IMR-90 (cell line): Measurements from ENCODE around the gene GFRA4. TPM values are rescaled to one million over a fixed set of nuclear protein-coding genes. Genes with fewer than 3 reads are reported as not detected.

ENCODE experiments used
- ATAC-seq: fragments of 200-7000 bp; cut with Tn5 transposase; 2 replicates; pipeline ENCODE4 v1.9.1; 2020; ENCODE audit warnings: low read depth, mild to moderate bottlenecking, moderate library complexity
- BruUV-seq: library from RNA; stranded (reverse); fragments of 400-500 nt; replicated peaks from 2 replicates; lab custom pipeline; 2021; lab: Mats Ljungman, UMichigan
- CTCF ChIA-PET: fragments of 300-600 bp; formaldehyde crosslinking; extraction: SDS; loops from one replicate; lab custom pipeline; 2021; ENCODE audit warnings: antibody characterized with exemption; lab: Yijun Ruan, JAX
- POLR2A ChIA-PET: fragments of 300-600 bp; sonication (Branson Sonifier 250); formaldehyde crosslinking; loops from one replicate; lab custom pipeline; 2022; ENCODE audit warnings: antibody characterized with exemption; ENCODE audit not compliant: unreplicated experiment; lab: Charles Lee
- DNase-seq: peaks from one replicate; pipeline ENCODE4 v3.0.0; 2013
- H2AFZ ChIP-seq: replicated peaks from 2 replicates; pipeline ENCODE3; 2013; ENCODE audit warnings: low read length, mild to moderate bottlenecking; ENCODE audit not compliant: poor library complexity
- H2AK5ac ChIP-seq: 2 replicates; pipeline ENCODE4 v1.6.1; 2013; ENCODE audit warnings: low read depth, low read length, inconsistent platforms
- H2AK9ac ChIP-seq: replicated peaks from 2 replicates; pipeline ENCODE3; 2013; ENCODE audit warnings: mild to moderate bottlenecking, low read depth, low read length, moderate library complexity; ENCODE audit not compliant: poor library complexity
- H2BK120ac ChIP-seq: 2 replicates; pipeline ENCODE4 v1.6.1; 2013; ENCODE audit warnings: low read depth, low read length, inconsistent platforms
- H2BK15ac ChIP-seq: 3 replicates; pipeline ENCODE4 v1.6.1; 2013; ENCODE audit warnings: low read depth, low read length, inconsistent platforms
- H2BK20ac ChIP-seq: 2 replicates; pipeline ENCODE4 v1.6.1; 2013; ENCODE audit warnings: low read depth, mild to moderate bottlenecking, inconsistent platforms, low read length, moderate library complexity
- H2BK5ac ChIP-seq: 2 replicates; pipeline ENCODE4 v1.6.1; 2013; ENCODE audit warnings: mild to moderate bottlenecking, low read depth, low read length, inconsistent platforms; ENCODE audit not compliant: poor library complexity, severe bottlenecking
- H3K14ac ChIP-seq: replicated peaks from 2 replicates; pipeline ENCODE4 v1.6.1; 2013; ENCODE audit warnings: low read depth, low read length, inconsistent platforms
- H3K18ac ChIP-seq: 2 replicates; pipeline ENCODE4 v1.6.1; 2013; ENCODE audit warnings: low read depth, low read length, control low read depth
- H3K23ac ChIP-seq: 2 replicates; pipeline ENCODE4 v1.6.1; 2013; ENCODE audit warnings: low read depth, low read length, inconsistent platforms
- H3K27ac ChIP-seq: 2 replicates; pipeline ENCODE4 v1.5.1; 2013; ENCODE audit warnings: mild to moderate bottlenecking, control low read depth, low read length; ENCODE audit not compliant: insufficient read depth
- H3K27me3 ChIP-seq: 2 replicates; pipeline ENCODE4 v1.6.1; 2013; ENCODE audit warnings: low read length; ENCODE audit not compliant: control insufficient read depth, insufficient read depth
- H3K36me3 ChIP-seq: 2 replicates; pipeline ENCODE4 v1.6.1; 2013; ENCODE audit warnings: low read length, mixed read lengths; ENCODE audit not compliant: control insufficient read depth, insufficient read depth
- H3K4ac ChIP-seq: 2 replicates; pipeline ENCODE4 v1.6.1; 2013; ENCODE audit warnings: low read depth, low read length, inconsistent platforms
- H3K4me1 ChIP-seq: 2 replicates; pipeline ENCODE4 v1.6.1; 2013; ENCODE audit warnings: low read length, mixed read lengths; ENCODE audit not compliant: control insufficient read depth, insufficient read depth
- H3K4me2 ChIP-seq: 2 replicates; pipeline ENCODE4 v1.6.1; 2013; ENCODE audit warnings: low read depth, mild to moderate bottlenecking, control low read depth, low read length, moderate library complexity
- H3K4me3 ChIP-seq: 2 replicates; pipeline ENCODE4 v1.5.1; 2013; ENCODE audit warnings: low read depth, mild to moderate bottlenecking, control low read depth, low read length, moderate library complexity; ENCODE audit not compliant: insufficient read depth
- H3K56ac ChIP-seq: 2 replicates; pipeline ENCODE4 v1.6.1; 2013; ENCODE audit warnings: low read length, inconsistent platforms; ENCODE audit not compliant: insufficient read depth; ENCODE audit errors: extremely low read depth
- H3K79me1 ChIP-seq, 2 experiments: 2 replicates each; pipeline ENCODE4 v1.6.1; 2013; ENCODE audit warnings: low read length in 2 of 2, inconsistent platforms in 1 of 2, low read depth in 1 of 2
- H3K9ac ChIP-seq: 2 replicates; pipeline ENCODE4 v1.6.1; 2013; ENCODE audit warnings: low read depth, low read length, control low read depth
- H3K9me1 ChIP-seq: 2 replicates; pipeline ENCODE4 v1.6.1; 2013; ENCODE audit warnings: low read length, inconsistent platforms; ENCODE audit not compliant: insufficient read depth
- H3K9me3 ChIP-seq: 2 replicates; pipeline ENCODE4 v1.6.1; 2013; ENCODE audit warnings: low read length; ENCODE audit not compliant: control insufficient read depth, insufficient read depth
- H4K20me1 ChIP-seq: 2 replicates; pipeline ENCODE4 v1.6.1; 2013; ENCODE audit warnings: low read length, inconsistent platforms; ENCODE audit not compliant: insufficient read depth
- H4K5ac ChIP-seq: 2 replicates; pipeline ENCODE4 v1.6.1; 2013; ENCODE audit warnings: mild to moderate bottlenecking, low read depth, low read length, control low read depth
- H4K8ac ChIP-seq, 2 experiments: 2 replicates each; pipeline ENCODE4 v1.6.1; 2013; ENCODE audit warnings: low read depth in 2 of 2, low read length in 2 of 2, control low read depth in 1 of 2, inconsistent platforms in 1 of 2
- H4K91ac ChIP-seq: 2 replicates; pipeline ENCODE4 v1.6.1; 2013; ENCODE audit warnings: low read depth, low read length, inconsistent platforms; ENCODE audit not compliant: insufficient read depth
- BHLHE40 ChIP-seq: fragments of 150-350 bp; IDR thresholded peaks from 2 replicates; pipeline ENCODE4 v1.6.1; 2016; ENCODE audit warnings: mild to moderate bottlenecking, low read depth, low read length
- CEBPB ChIP-seq: IDR thresholded peaks from 2 replicates; pipeline ENCODE4 v1.6.1; 2012; ENCODE audit warnings: low read depth, low read length, improper control_type of control experiment
- CHD1 ChIP-seq: IDR thresholded peaks from 2 replicates; pipeline ENCODE4 v1.6.1; 2012; ENCODE audit warnings: low read depth, low read length, improper control_type of control experiment
- ELK1 ChIP-seq: fragments of 150-350 bp; IDR thresholded peaks from 2 replicates; pipeline ENCODE4 v1.6.1; 2016; ENCODE audit warnings: low read depth, mild to moderate bottlenecking, low read length, moderate library complexity, borderline replicate concordance
- MAZ ChIP-seq: IDR thresholded peaks from 2 replicates; pipeline ENCODE4 v1.6.1; 2012; ENCODE audit warnings: low read depth, mild to moderate bottlenecking, low read length, improper control_type of control experiment, moderate library complexity, borderline replicate concordance
- MXI1 ChIP-seq: IDR thresholded peaks from 2 replicates; pipeline ENCODE4 v1.6.1; 2012; ENCODE audit warnings: low read depth, mild to moderate bottlenecking, low read length, moderate library complexity, borderline replicate concordance
- NFE2L2 ChIP-seq: fragments of 150-350 bp; IDR thresholded peaks from 2 replicates; pipeline ENCODE4 v1.6.1; 2016; ENCODE audit warnings: low read depth, mild to moderate bottlenecking, low read length
- POLR2A ChIP-seq: IDR thresholded peaks from 2 replicates; pipeline ENCODE4 v1.6.1; 2012; ENCODE audit warnings: mild to moderate bottlenecking, low read depth, low read length
- RAD21 ChIP-seq: IDR thresholded peaks from 2 replicates; pipeline ENCODE4 v1.6.1; 2012; ENCODE audit warnings: low read length, improper control_type of control experiment
- RCOR1 ChIP-seq: IDR thresholded peaks from 2 replicates; pipeline ENCODE4 v1.6.1; 2012; ENCODE audit warnings: mild to moderate bottlenecking, low read length, improper control_type of control experiment; ENCODE audit not compliant: insufficient replicate concordance
- RFX5 ChIP-seq: IDR thresholded peaks from 2 replicates; pipeline ENCODE4 v1.8.0; 2012; ENCODE audit warnings: low read depth, mild to moderate bottlenecking, low read length, moderate library complexity
- USF2 ChIP-seq: fragments of 150-350 bp; IDR thresholded peaks from 2 replicates; pipeline ENCODE4 v1.6.1; 2017; ENCODE audit warnings: mild to moderate bottlenecking, antibody characterized with exemption, low read length, low read depth
- WGBS, 2 experiments: methylation state at CpG; one replicate each; pipeline versions ENCODE4 v1.1.5 to v1.1.7; 2013; ENCODE audit warnings: missing lambda C conversion rate in 2 of 2; ENCODE audit not compliant: insufficient read length in 1 of 2; ENCODE audit errors: extremely low coverage in 2 of 2; 5-methylcytosine and 5-hydroxymethylcytosine counted together
- dilution Hi-C: fragments of 300-500 bp; cut with HindIII; formaldehyde crosslinking; loops from one replicate; pipeline ENCODE4 v1.14.3; 2018; ENCODE audit warnings: low sequenced_read_pairs; ENCODE audit not compliant: unreplicated experiment
- in situ Hi-C: fragments of 300-500 bp; cut with MboI; formaldehyde crosslinking; loops from 3 replicates; pipeline ENCODE4 v1.14.3; 2019; ENCODE audit warnings: low sequenced_read_pairs, inconsistent platforms, mixed read lengths
- intact Hi-C: fragments of 100-400 bp; cut with micrococcal nuclease; formaldehyde crosslinking; loops from 2 replicates; pipeline ENCODE4 v1.10.0; 2022
- polyA plus RNA-seq, 3 experiments: library from polyadenylated mRNA; depleted of rRNA; stranded (reverse); fragments of >200 nt; gene quantifications; 2 replicates each; pipeline ENCODE4 v1.2.3, GENCODE V29; 2012; ENCODE audit warnings: low replicate concordance in 1 of 3
- total RNA-seq: library from RNA; depleted of rRNA; stranded (reverse); fragments of >200 nt; gene quantifications from 2 replicates; pipeline ENCODE4 v1.2.3, GENCODE V29; 2012

The GFRA4 gene
- total and polyA plus RNA-seq, 2 of the 4 experiments (the other 2 are of a cell fraction): not detected

GRCh38 chr20:3628502-3629314 lies 34.5 kb downstream of the GFRA4 start:
- dilution Hi-C loops (no loop called here), intact Hi-C loops (no loop called here), in situ Hi-C loops (no loop called here)
- Histone ChIP-seq H4K20me1 (no peaks in the 10 kb centered on the region), H2AK9ac (no peak overlapping the region), H3K9me1 (peaks cover 2% of the 10 kb centered on the region), H3K9ac (no peak overlapping the region), H4K8ac (no peak overlapping the region), H2BK120ac (no peak overlapping the region), H4K5ac (no peak overlapping the region), H3K4ac (no peak overlapping the region), H3K4me1 (no peaks in the 10 kb centered on the region), H4K91ac (no peak overlapping the region), H3K23ac (no peak overlapping the region), H3K56ac (no peak overlapping the region), H2AK5ac (no peak overlapping the region), H3K4me2 (no peak overlapping the region), H2BK15ac (no peak overlapping the region), H3K4me3 (no peak overlapping the region), H2AFZ (no peak overlapping the region), H3K27me3 (no peaks in the 10 kb centered on the region), H3K14ac (no peak overlapping the region), H3K27ac (no peak overlapping the region), H3K9me3 (no peaks in the 10 kb centered on the region), H3K18ac (no peak overlapping the region), H3K79me1 (no peaks in the 10 kb centered on the region), H2BK20ac (no peak overlapping the region), H2BK5ac (no peak overlapping the region), H3K36me3 (peaks cover 8% of the 10 kb centered on the region)
- DNase-seq: no peak
- WGBS, 2 experiments: 86% methylated on average over 9 of the region's 16 CpGs; no CpG with 5 or more reads in 1 of the 2 experiments
- ChIA-PET POLR2A (no interaction called here), CTCF (no interaction called here)
- no peak for ATAC-seq
- TF ChIP-seq ELK1 (no peak), MXI1 (no peak), CHD1 (no peak), CEBPB (no peak), MAZ (no peak), RCOR1 (no peak), BHLHE40 (no peak), USF2 (no peak), POLR2A (no peak), RFX5 (no peak), NFE2L2 (no peak), RAD21 (no peak)
- no TSS peak for BruUV-seq
